Esophagus (tissue), 2 donors: ENCODE data around the gene SRR. TPM values are rescaled to one million over a fixed set of nuclear protein-coding genes. Genes with fewer than 3 reads are reported as not detected.

Experiments used
- H3K27ac ChIP-seq, 2 donors: one replicate each; pipeline ENCODE4 v1.5.1; 2013; ENCODE audit warnings: low read depth in 2 of 2, mild to moderate bottlenecking in 2 of 2, inconsistent platforms in 1 of 2, low read length in 1 of 2, moderate library complexity in 1 of 2
- H3K27me3 ChIP-seq, 2 donors: one replicate each; pipeline ENCODE4 v1.6.1; 2013; ENCODE audit warnings: low read length in 2 of 2, control low read depth in 1 of 2, mild to moderate bottlenecking in 1 of 2; ENCODE audit not compliant: insufficient read depth in 2 of 2, control insufficient read depth in 1 of 2
- H3K36me3 ChIP-seq, 2 donors: one replicate each; pipeline ENCODE4 v1.6.1; 2013; ENCODE audit warnings: low read length in 1 of 2; ENCODE audit not compliant: control insufficient read depth in 2 of 2, insufficient read depth in 2 of 2
- H3K4me1 ChIP-seq, 2 donors: one replicate each; pipeline ENCODE4 v1.6.1; 2013; ENCODE audit warnings: low read length in 1 of 2; ENCODE audit not compliant: control insufficient read depth in 2 of 2, insufficient read depth in 2 of 2
- H3K4me3 ChIP-seq, 2 donors: one replicate each; pipeline ENCODE4 v1.5.1; 2013; ENCODE audit warnings: low read length in 2 of 2, mild to moderate bottlenecking in 2 of 2, low read depth in 1 of 2, moderate library complexity in 1 of 2
- H3K9me3 ChIP-seq, 2 donors: one replicate each; pipeline ENCODE4 v1.6.1; 2013; ENCODE audit warnings: mild to moderate bottlenecking in 2 of 2, low read depth in 1 of 2, low read length in 1 of 2, moderate library complexity in 1 of 2; ENCODE audit not compliant: control insufficient read depth in 2 of 2, insufficient read depth in 1 of 2
- WGBS, 2 donors: extraction: QIAGEN DNeasy Blood & Tissue Kit; methylation state at CpG; one replicate each; pipeline ENCODE4 v1.1.7; 2013; 5-methylcytosine and 5-hydroxymethylcytosine counted together
- polyA plus RNA-seq, 2 donors: library from polyadenylated mRNA; stranded (reverse); fragments of 200-250 nt; gene quantifications; one replicate each; pipeline ENCODE4 v1.2.3, GENCODE V29; 2013
- donor health status: healthy with polysubstance abuse.
- donor health status: Bipolar disorder and iron deficiency.

The SRR gene
- polyA plus RNA-seq, 2 donors = 2.1 to 4.5 TPM

DNA sequence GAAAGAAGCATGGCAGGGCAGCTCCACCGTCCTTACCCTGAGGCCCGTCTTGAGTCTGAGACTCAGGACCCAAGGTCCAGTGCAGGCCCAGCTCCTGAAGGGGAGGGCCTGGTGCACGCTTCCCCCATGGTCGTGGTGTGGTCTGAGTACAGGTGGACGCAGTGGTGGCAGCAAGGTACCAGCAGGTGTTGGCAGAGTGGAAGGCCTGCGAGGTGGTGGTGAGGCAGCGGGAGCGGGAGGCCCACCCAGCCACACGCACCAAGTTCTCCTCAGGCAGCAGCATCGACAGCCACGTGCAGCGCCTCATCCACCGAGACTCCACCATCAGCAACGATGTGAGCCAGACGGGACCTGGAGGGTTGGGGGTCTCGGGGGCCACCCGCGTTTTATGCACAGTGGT is 69.4 kb downstream of the SRR start:
- no peaks in the 10 kb centered on the region for H3K9me3 ChIP-seq
- H3K36me3 ChIP-seq = peaks cover 13 to 39% of the 10 kb centered on the region in 2 donors
- H3K27ac ChIP-seq = no peak overlapping the region
- peaks cover 0 to 7% of the 10 kb centered on the region in 2 donors for H3K4me1 ChIP-seq
- no peaks in the 10 kb centered on the region for H3K27me3 ChIP-seq
- 92 to 95% methylated on average over 18 of the region's 18 CpGs for WGBS, 2 donors
- H3K4me3 ChIP-seq = no peak overlapping the region

Other genes starting within 250 kb of the SRR start
- 1 to 10 TPM; 1.4 to 1.6 TPM for gene HIC1, start 248.8 kb upstream of the SRR start, polyA plus RNA-seq
- gene SMG6, start 165 bp upstream of the SRR start, polyA plus RNA-seq = 10 to 100 TPM; 14.0 to 16.7 TPM
- 10 to 100 TPM; 15.9 to 19.3 TPM for gene TSR1, start 32.5 kb downstream of the SRR start, polyA plus RNA-seq
- gene SGSM2, start 33.6 kb downstream of the SRR start, polyA plus RNA-seq = 100 to 1,000 TPM in 1 of 2 donors, 10 to 100 TPM in 1; 51.6 to 149 TPM
- 10 to 100 TPM in 1 of 2 donors, 1 to 10 TPM in 1; 9.9 to 14.6 TPM for gene MNT, start 97.1 kb downstream of the SRR start, polyA plus RNA-seq
- 10 to 100 TPM in 1 of 2 donors, 1 to 10 TPM in 1; 10.0 to 15.1 TPM for gene METTL16, start 207.9 kb downstream of the SRR start, polyA plus RNA-seq